Panc1 (cell line): ENCODE data around the gene PTAFR.

Source experiments
- SIN3A ChIP-seq: IDR thresholded peaks from 2 replicates; pipeline ENCODE4 v1.6.1; 2012; ENCODE audit warnings: low read depth, mild to moderate bottlenecking, low read length, moderate library complexity, borderline replicate concordance; ENCODE audit not compliant: insufficient read depth
- TF ChIP-seq, protein P1 (sequence below): fragments of 450-650 bp; IDR thresholded peaks from 2 replicates; pipeline ENCODE4 v1.5.1; 2017; ENCODE audit warnings: mild to moderate bottlenecking
- TF ChIP-seq, protein P2 (sequence below), 2 experiments: IDR thresholded peaks; 2 replicates each; pipeline ENCODE4 v1.6.1; 2011 to 2012; ENCODE audit warnings: low read depth in 2 of 2, control low read depth in 1 of 2, low read length in 1 of 2, mild to moderate bottlenecking in 1 of 2, moderate library complexity in 1 of 2; ENCODE audit not compliant: insufficient read depth in 1 of 2

DNA sequence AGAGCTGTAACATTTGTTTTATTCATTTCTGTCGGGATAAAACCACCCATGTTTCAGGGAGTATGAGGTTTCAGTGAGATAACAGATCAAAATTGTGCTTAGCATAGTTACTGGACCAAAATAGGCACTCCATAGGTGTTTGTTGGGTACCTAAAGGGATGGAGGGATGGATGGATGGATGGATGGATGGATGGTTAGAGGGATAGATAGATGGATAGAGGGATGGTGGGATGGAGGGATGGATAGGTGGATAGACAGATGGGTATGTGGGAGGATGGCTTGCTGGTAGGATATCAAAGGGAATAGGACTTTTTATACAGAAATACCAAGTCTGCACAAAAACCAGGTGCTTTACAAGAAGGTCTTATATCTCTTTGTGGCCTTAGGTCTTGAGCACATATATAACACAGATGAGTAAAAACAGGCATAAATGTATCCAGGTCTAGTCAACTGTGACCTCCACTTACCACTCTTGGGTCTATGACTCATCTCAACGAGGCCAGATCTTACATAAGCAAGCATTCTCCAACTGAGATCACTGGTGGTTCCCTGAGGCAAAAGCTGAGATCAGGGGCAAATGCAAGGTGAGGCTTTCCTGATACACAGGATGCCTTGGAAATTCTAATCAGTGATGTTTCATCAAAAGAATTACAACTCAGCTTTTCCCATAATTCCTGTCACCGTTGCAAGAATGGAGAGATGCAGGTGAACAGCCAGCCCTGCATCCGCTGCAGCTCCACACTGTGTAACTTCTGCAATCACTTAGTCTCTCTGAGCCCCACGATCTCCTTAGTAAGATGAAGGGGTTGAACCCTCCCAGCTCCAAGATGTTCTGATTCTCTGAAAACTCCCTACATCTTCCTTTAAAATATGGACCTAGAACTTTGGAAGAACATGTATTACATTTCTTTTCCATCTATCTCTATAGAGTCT lies 32.0 kb downstream of the PTAFR start:
- TF ChIP-seq, protein P1, sequence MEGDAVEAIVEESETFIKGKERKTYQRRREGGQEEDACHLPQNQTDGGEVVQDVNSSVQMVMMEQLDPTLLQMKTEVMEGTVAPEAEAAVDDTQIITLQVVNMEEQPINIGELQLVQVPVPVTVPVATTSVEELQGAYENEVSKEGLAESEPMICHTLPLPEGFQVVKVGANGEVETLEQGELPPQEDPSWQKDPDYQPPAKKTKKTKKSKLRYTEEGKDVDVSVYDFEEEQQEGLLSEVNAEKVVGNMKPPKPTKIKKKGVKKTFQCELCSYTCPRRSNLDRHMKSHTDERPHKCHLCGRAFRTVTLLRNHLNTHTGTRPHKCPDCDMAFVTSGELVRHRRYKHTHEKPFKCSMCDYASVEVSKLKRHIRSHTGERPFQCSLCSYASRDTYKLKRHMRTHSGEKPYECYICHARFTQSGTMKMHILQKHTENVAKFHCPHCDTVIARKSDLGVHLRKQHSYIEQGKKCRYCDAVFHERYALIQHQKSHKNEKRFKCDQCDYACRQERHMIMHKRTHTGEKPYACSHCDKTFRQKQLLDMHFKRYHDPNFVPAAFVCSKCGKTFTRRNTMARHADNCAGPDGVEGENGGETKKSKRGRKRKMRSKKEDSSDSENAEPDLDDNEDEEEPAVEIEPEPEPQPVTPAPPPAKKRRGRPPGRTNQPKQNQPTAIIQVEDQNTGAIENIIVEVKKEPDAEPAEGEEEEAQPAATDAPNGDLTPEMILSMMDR: no peak
- TF ChIP-seq SIN3A: no peak
- TF ChIP-seq, protein P2, sequence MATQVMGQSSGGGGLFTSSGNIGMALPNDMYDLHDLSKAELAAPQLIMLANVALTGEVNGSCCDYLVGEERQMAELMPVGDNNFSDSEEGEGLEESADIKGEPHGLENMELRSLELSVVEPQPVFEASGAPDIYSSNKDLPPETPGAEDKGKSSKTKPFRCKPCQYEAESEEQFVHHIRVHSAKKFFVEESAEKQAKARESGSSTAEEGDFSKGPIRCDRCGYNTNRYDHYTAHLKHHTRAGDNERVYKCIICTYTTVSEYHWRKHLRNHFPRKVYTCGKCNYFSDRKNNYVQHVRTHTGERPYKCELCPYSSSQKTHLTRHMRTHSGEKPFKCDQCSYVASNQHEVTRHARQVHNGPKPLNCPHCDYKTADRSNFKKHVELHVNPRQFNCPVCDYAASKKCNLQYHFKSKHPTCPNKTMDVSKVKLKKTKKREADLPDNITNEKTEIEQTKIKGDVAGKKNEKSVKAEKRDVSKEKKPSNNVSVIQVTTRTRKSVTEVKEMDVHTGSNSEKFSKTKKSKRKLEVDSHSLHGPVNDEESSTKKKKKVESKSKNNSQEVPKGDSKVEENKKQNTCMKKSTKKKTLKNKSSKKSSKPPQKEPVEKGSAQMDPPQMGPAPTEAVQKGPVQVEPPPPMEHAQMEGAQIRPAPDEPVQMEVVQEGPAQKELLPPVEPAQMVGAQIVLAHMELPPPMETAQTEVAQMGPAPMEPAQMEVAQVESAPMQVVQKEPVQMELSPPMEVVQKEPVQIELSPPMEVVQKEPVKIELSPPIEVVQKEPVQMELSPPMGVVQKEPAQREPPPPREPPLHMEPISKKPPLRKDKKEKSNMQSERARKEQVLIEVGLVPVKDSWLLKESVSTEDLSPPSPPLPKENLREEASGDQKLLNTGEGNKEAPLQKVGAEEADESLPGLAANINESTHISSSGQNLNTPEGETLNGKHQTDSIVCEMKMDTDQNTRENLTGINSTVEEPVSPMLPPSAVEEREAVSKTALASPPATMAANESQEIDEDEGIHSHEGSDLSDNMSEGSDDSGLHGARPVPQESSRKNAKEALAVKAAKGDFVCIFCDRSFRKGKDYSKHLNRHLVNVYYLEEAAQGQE (IDR thresholded peaks at IDR 0.05; ENCODE audit: insufficient read depth in 1 of 2, low read depth in 2 of 2, low read length in 1 of 2): no peak
